Measurements from ENCODE around the gene MAN2B1.
"Not testable (repeated sequence)": the region's sequence is repeated elsewhere in the genome, so short reads cannot be mapped to it uniquely, and the experiment has no call there.

MAN2B1 gene

DNA sequence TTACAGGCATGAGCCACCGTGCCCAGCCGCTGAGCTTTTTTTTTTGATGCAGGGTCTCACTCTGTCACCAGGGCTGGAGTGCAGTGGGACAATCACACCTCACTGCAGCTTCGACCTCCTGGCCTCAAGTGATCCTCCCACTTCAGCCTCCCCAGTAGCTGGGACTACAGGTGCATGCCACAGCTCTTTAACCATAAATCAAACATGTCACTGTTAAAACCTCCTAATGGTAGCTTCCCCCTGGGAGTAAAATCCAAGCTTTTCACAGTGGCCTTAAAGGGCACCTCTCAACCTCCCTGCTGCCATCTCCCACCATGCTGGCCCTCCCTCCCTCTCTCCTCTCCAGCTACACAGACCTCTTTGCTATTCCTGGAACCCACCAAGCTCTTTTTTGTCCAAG, 19.3 kb upstream of the MAN2B1 start:
- Histone ChIP-seq H3F3A (ENCODE audit: control insufficient read depth, insufficient read depth) (peaks cover 4% of the 10 kb centered on the region), H4K20me1 (ENCODE audit: control insufficient read depth, insufficient read depth, low read depth, low read length) (no peaks in the 10 kb centered on the region), H3K4me3 (ENCODE audit: low read length) (no peak overlapping the region), H3K79me2 (ENCODE audit: control insufficient read depth, low read length) (peaks cover 7% of the 10 kb centered on the region), H3K27ac (ENCODE audit: low read depth, low read length) (no peak overlapping the region), H3K36me3 (ENCODE audit: control insufficient read depth, low read length) (peaks cover 4% of the 10 kb centered on the region), H3K9me3 (ENCODE audit: control insufficient read depth, insufficient read depth, low read length) (no peaks in the 10 kb centered on the region), H3K4me1 (ENCODE audit: control insufficient read depth, low read length) (peaks cover 5% of the 10 kb centered on the region), H3K27me3 (ENCODE audit: control insufficient read depth, low read length) (no peaks in the 10 kb centered on the region), H3K4me2 (ENCODE audit: low read length) (no peak overlapping the region), H3K9me2 (replicated peaks; ENCODE audit: control insufficient read depth, low read length) (no peaks in the 10 kb centered on the region)
- TF ChIP-seq, protein P1, sequence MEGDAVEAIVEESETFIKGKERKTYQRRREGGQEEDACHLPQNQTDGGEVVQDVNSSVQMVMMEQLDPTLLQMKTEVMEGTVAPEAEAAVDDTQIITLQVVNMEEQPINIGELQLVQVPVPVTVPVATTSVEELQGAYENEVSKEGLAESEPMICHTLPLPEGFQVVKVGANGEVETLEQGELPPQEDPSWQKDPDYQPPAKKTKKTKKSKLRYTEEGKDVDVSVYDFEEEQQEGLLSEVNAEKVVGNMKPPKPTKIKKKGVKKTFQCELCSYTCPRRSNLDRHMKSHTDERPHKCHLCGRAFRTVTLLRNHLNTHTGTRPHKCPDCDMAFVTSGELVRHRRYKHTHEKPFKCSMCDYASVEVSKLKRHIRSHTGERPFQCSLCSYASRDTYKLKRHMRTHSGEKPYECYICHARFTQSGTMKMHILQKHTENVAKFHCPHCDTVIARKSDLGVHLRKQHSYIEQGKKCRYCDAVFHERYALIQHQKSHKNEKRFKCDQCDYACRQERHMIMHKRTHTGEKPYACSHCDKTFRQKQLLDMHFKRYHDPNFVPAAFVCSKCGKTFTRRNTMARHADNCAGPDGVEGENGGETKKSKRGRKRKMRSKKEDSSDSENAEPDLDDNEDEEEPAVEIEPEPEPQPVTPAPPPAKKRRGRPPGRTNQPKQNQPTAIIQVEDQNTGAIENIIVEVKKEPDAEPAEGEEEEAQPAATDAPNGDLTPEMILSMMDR (IDR thresholded peaks at IDR 0.05; ENCODE audit: low read depth, low read length, poor library complexity, severe bottlenecking): no peak
- no peak for TF ChIP-seq EZH2phosphoT487 (IDR thresholded peaks at IDR 0.05; ENCODE audit: borderline replicate concordance, low read length)

GRCh38 chr19:12681074-12681987, 14.8 kb upstream of the MAN2B1 start, which contains the start of gene DHPS:
Gene DHPS (minus strand): TSS chr19:12681880. CDS start chr19:12681766, 114 bp downstream.
- Histone ChIP-seq H3F3A (ENCODE audit: control insufficient read depth, insufficient read depth) (peaks cover 4% of the 10 kb centered on the region), H3K27me3 (ENCODE audit: control insufficient read depth, low read length) (no peaks in the 10 kb centered on the region), H3K4me1 (ENCODE audit: control insufficient read depth, low read length) (peaks cover 8% of the 10 kb centered on the region), H3K27ac (ENCODE audit: low read depth, low read length) (peak within 1 kb of the TSS; percentile 89), H4K20me1 (ENCODE audit: control insufficient read depth, insufficient read depth, low read depth, low read length) (peaks cover 9% of the 10 kb centered on the region; the same call in 1 of the 2 replicates), H3K9me3 (ENCODE audit: control insufficient read depth, insufficient read depth, low read length) (no peaks in the 10 kb centered on the region), H3K4me3 (ENCODE audit: low read length) (peak within 1 kb of the TSS; percentile 93), H3K9me2 (replicated peaks; ENCODE audit: control insufficient read depth, low read length) (no peaks in the 10 kb centered on the region), H3K79me2 (ENCODE audit: control insufficient read depth, low read length) (peaks cover 26% of the 10 kb centered on the region), H3K36me3 (ENCODE audit: control insufficient read depth, low read length) (peaks cover 38% of the 10 kb centered on the region), H3K4me2 (ENCODE audit: low read length) (peak within 1 kb of the TSS; percentile 84)
- no peak for TF ChIP-seq EZH2phosphoT487 (IDR thresholded peaks at IDR 0.05; ENCODE audit: borderline replicate concordance, low read length)
- TF ChIP-seq, protein P1 (IDR thresholded peaks at IDR 0.05; ENCODE audit: low read depth, low read length, poor library complexity, severe bottlenecking): peak; percentile 35

DNA sequence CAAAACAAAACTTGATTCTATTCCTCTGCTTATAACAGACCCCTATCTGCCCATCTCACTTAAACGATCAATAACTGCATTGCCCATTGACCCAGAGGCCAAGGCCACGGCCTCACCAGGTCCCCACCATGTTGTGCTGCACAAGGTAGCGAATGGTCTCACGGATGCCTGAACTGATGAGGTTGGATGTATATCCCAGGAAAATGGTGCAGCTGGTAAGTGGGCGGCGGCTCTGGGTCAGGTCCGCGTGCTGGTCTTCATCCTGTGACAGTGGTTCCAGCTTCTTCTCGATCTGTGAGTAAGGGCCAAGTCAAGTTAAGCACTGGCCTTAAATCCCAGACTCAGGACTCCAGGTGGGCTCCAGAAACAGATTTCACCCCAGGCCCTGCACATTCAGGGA, 13.5 kb upstream of the MAN2B1 start:
- H3K4me1 ChIP-seq (ENCODE audit: control insufficient read depth, low read length): peaks cover 8% of the 10 kb centered on the region
- H3F3A ChIP-seq (ENCODE audit: control insufficient read depth, insufficient read depth): peaks cover 4% of the 10 kb centered on the region
- H3K9me3 ChIP-seq (ENCODE audit: control insufficient read depth, insufficient read depth, low read length): no peaks in the 10 kb centered on the region
- H3K4me2 ChIP-seq (ENCODE audit: low read length): peak overlapping the region; percentile 37
- no peaks in the 10 kb centered on the region for H3K9me2 ChIP-seq (replicated peaks; ENCODE audit: control insufficient read depth, low read length)
- TF ChIP-seq, protein P1 (IDR thresholded peaks at IDR 0.05; ENCODE audit: low read depth, low read length, poor library complexity, severe bottlenecking): no peak
- TF ChIP-seq EZH2phosphoT487 (IDR thresholded peaks at IDR 0.05; ENCODE audit: borderline replicate concordance, low read length): no peak
- peaks cover 51% of the 10 kb centered on the region for H3K36me3 ChIP-seq (ENCODE audit: control insufficient read depth, low read length)
- peak overlapping the region; percentile 32; the same call in 1 of the 2 replicates for H3K4me3 ChIP-seq (ENCODE audit: low read length)
- H4K20me1 ChIP-seq (ENCODE audit: control insufficient read depth, insufficient read depth, low read depth, low read length): peaks cover 9% of the 10 kb centered on the region; the same call in 1 of the 2 replicates
- peaks cover 36% of the 10 kb centered on the region for H3K79me2 ChIP-seq (ENCODE audit: control insufficient read depth, low read length)
- no peak overlapping the region for H3K27ac ChIP-seq (ENCODE audit: low read depth, low read length)
- H3K27me3 ChIP-seq (ENCODE audit: control insufficient read depth, low read length): no peaks in the 10 kb centered on the region

DNA sequence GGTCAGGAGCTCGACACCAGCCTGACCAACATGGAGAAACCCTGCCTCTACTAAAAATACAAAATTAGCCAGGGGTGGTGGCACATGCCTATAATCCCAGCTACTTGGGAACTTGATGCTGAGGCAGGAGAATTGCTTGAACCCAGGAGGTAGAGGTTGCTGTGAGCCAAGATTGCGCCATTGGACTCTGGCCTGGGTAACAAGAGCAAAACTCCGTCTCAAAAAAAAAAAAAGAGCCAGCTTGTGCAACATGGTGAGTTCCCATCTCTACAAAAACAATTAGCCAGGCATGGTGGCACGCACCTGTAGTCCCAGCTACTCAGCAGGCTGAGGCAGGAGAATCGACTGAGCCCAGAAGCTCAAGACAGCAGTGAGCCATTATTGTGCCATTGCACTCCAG, 11.5 kb upstream of the MAN2B1 start:
- not testable (repeated sequence) for H3K27me3 ChIP-seq (ENCODE audit: control insufficient read depth, low read length); H3K9me3 ChIP-seq (ENCODE audit: control insufficient read depth, insufficient read depth, low read length); H3K4me2 ChIP-seq (ENCODE audit: low read length); H3F3A ChIP-seq (ENCODE audit: control insufficient read depth, insufficient read depth); H3K9me2 ChIP-seq (replicated peaks; ENCODE audit: control insufficient read depth, low read length); H3K27ac ChIP-seq (ENCODE audit: low read depth, low read length); H4K20me1 ChIP-seq (ENCODE audit: control insufficient read depth, insufficient read depth, low read depth, low read length); H3K4me1 ChIP-seq (ENCODE audit: control insufficient read depth, low read length); H3K4me3 ChIP-seq (ENCODE audit: low read length)
- peaks cover 36% of the 10 kb centered on the region for H3K79me2 ChIP-seq (ENCODE audit: control insufficient read depth, low read length)
- peaks cover 64% of the 10 kb centered on the region for H3K36me3 ChIP-seq (ENCODE audit: control insufficient read depth, low read length)

All from DOHH2 (cell line).